MCF 10A (cell line): ENCODE measurements around the gene HOXA2. TPM values are rescaled to one million over a fixed set of nuclear protein-coding genes. Genes with fewer than 3 reads are reported as not detected.

Experiments used
- BruUV-seq: library from RNA; stranded (reverse); fragments of 400-500 nt; replicated peaks from 2 replicates; lab custom pipeline; 2021; lab: Mats Ljungman, UMichigan
- CTCF ChIA-PET: fragments of 300-600 bp; sonication (Branson Sonifier 250); formaldehyde crosslinking; extraction: SDS; loops from one replicate; lab custom pipeline; 2021; ENCODE audit warnings: antibody characterized with exemption, inconsistent platforms; lab: Yijun Ruan, JAX
- POLR2A ChIA-PET: fragments of 300-600, 350-650 bp; sonication (Branson Sonifier 250); formaldehyde crosslinking; extraction: SDS; loops from one replicate; lab custom pipeline; 2020; ENCODE audit warnings: antibody characterized with exemption, inconsistent platforms; lab: Yijun Ruan, JAX
- DNase-seq: peaks from one replicate; pipeline ENCODE4 v3.0.0-alpha.2; 2018; ENCODE audit not compliant: unreplicated experiment
- H3K27ac Mint-ChIP-seq: one replicate; pipeline ENCODE4 v1.8.0; 2022; ENCODE audit warnings: mild to moderate bottlenecking, low read depth, mixed read lengths; ENCODE audit not compliant: unreplicated experiment
- H3K27me3 Mint-ChIP-seq: one replicate; pipeline ENCODE4 v1.8.0; 2022; ENCODE audit warnings: mixed read lengths; ENCODE audit not compliant: insufficient read depth, unreplicated experiment
- H3K36me3 Mint-ChIP-seq: one replicate; pipeline ENCODE4 v1.8.0; 2022; ENCODE audit warnings: mild to moderate bottlenecking, moderate library complexity, mixed read lengths; ENCODE audit not compliant: insufficient read depth, unreplicated experiment
- H3K4me1 Mint-ChIP-seq: one replicate; pipeline ENCODE4 v1.8.0; 2022; ENCODE audit warnings: mixed read lengths; ENCODE audit not compliant: insufficient read depth, unreplicated experiment
- H3K4me3 Mint-ChIP-seq: one replicate; pipeline ENCODE4 v1.8.0; 2022; ENCODE audit warnings: mild to moderate bottlenecking, moderate library complexity, mixed read lengths; ENCODE audit not compliant: unreplicated experiment
- H3K9me3 Mint-ChIP-seq: one replicate; pipeline ENCODE4 v1.8.0; 2022; ENCODE audit warnings: mixed read lengths; ENCODE audit not compliant: unreplicated experiment
- CTCF ChIP-seq: fragments of 200-600 bp; IDR thresholded peaks from one replicate; pipeline ENCODE4 v1.8.0; 2022; ENCODE audit warnings: antibody characterized with exemption, mild to moderate bottlenecking; ENCODE audit not compliant: unreplicated experiment
- intact Hi-C: fragments of 100-400 bp; cut with micrococcal nuclease; formaldehyde crosslinking; loops from 2 replicates; pipeline ENCODE4 v1.14.1; 2022
- total RNA-seq: library from RNA; stranded (reverse); gene quantifications from 2 replicates; pipeline ENCODE4 v1.2.3, GENCODE V29; 2022

Gene HOXA2
- total RNA-seq, 1 experiment from 2014 or later, result 1.4 TPM

GRCh38 chr7:27096768-27097514, 5.5 kb downstream of the HOXA2 start:
- ChIA-PET POLR2A (interaction anchor here (0.5 to 12.8 kb wide), 37 partner anchors 11 to 896 kb away, joined by 3 to 663 read pairs (median 6); partner anchors contain the start of genes CBX3, HNRNPA2B1, HOXA5 and SKAP2), CTCF (interaction anchor here (0.7 to 6.6 kb wide), 13 partner anchors 9 to 240 kb away, joined by 3 to 198 read pairs (median 5); partner anchors contain the start of genes HOXA4 and HOXA5)
- no peaks in the 10 kb centered on the region for H3K9me3 Mint-ChIP-seq
- H3K36me3 Mint-ChIP-seq, result peaks cover 37% of the 10 kb centered on the region
- H3K4me1 Mint-ChIP-seq, result peaks cover 54% of the 10 kb centered on the region
- no TSS peak for BruUV-seq
- DNase-seq, result peak; percentile 55
- no peaks in the 10 kb centered on the region for H3K27me3 Mint-ChIP-seq
- intact Hi-C loops, result loop anchor here (1.0 to 5.0 kb wide), 3 partner anchors 50 to 411 kb away; no protein-coding TSS in a partner anchor
- peak overlapping the region; percentile 99 for H3K27ac Mint-ChIP-seq
- no peak for TF ChIP-seq CTCF
- peak overlapping the region; percentile 83 for H3K4me3 Mint-ChIP-seq

GRCh38 chr7:27095897-27096767, 6.4 kb downstream of the HOXA2 start, which contains the start of gene HOXA1:
HOXA1 (minus strand) TSS chr7:27096000; CDS start chr7:27095912, 88 bp downstream.
- ChIA-PET CTCF (interaction anchor here (0.7 to 6.6 kb wide), 9 partner anchors 13 to 240 kb away, joined by 3 to 198 read pairs (median 5); partner anchors contain the start of gene HOXA5), POLR2A (interaction anchor here (0.6 to 12.8 kb wide), 34 partner anchors 12 to 895 kb away, joined by 3 to 663 read pairs (median 8); partner anchors contain the start of genes CBX3, HNRNPA2B1, HOXA5 and SKAP2)
- intact Hi-C loops, result loop anchor here (1.0 to 5.0 kb wide), 3 partner anchors 49 to 410 kb away; no protein-coding TSS in a partner anchor
- no peaks in the 10 kb centered on the region for H3K27me3 Mint-ChIP-seq
- H3K27ac Mint-ChIP-seq, result peak within 1 kb of the TSS; percentile 99
- no peaks in the 10 kb centered on the region for H3K9me3 Mint-ChIP-seq
- H3K4me1 Mint-ChIP-seq, result peaks cover 46% of the 10 kb centered on the region
- no peak for TF ChIP-seq CTCF
- TSS peak; percentile 32 for BruUV-seq
- DNase-seq, result peak; percentile 93
- peaks cover 33% of the 10 kb centered on the region for H3K36me3 Mint-ChIP-seq
- peak within 1 kb of the TSS; percentile 83 for H3K4me3 Mint-ChIP-seq

GRCh38 chr7:27095050-27095896, 7.2 kb downstream of the HOXA2 start:
- Mint-ChIP-seq H3K4me1 (peaks cover 37% of the 10 kb centered on the region), H3K27me3 (no peaks in the 10 kb centered on the region), H3K4me3 (peak overlapping the region; percentile 83), H3K27ac (peak overlapping the region; percentile 99), H3K36me3 (peaks cover 25% of the 10 kb centered on the region), H3K9me3 (no peaks in the 10 kb centered on the region)
- intact Hi-C loops, result loop anchor here (5.0 kb wide), 2 partner anchors 48 to 138 kb away; no protein-coding TSS in a partner anchor
- no peak for TF ChIP-seq CTCF
- POLR2A ChIA-PET, result interaction anchor here (0.6 to 12.8 kb wide), 23 partner anchors 8 to 894 kb away, joined by 3 to 663 read pairs (median 8); partner anchors contain the start of genes CBX3, HNRNPA2B1, HOXA5 and SKAP2
- TSS peak; percentile 56 for BruUV-seq
- no peak for DNase-seq
- CTCF ChIA-PET, result interaction anchor here (0.7 to 6.6 kb wide), 5 partner anchors 14 to 239 kb away, joined by 3 to 198 read pairs (median 3); no protein-coding TSS in a partner anchor
